K562 (cell line): Measurements from ENCODE around the gene RUNX1. TPM values are rescaled to one million over a fixed set of nuclear protein-coding genes. Genes with fewer than 3 reads are reported as not detected.

Source experiments
- ARNT ChIP-seq, 2 experiments: fragments of 450-650 bp; IDR thresholded peaks; 2 replicates each; pipeline ENCODE4 v1.6.1; 2016; ENCODE audit warnings: mild to moderate bottlenecking in 1 of 2
- FIP1L1 ChIP-seq: fragments of 200-400 bp; formaldehyde crosslinking; IDR thresholded peaks from 2 replicates; pipeline ENCODE4 v1.6.1; 2018; ENCODE audit warnings: mild to moderate bottlenecking, low read depth, low read length; ENCODE audit not compliant: poor library complexity, severe bottlenecking
- HMG20B ChIP-seq: fragments of 250-450 bp; sonication (Bioruptor Pico); IDR thresholded peaks from 2 replicates; pipeline ENCODE4 v1.5.0; 2021; ENCODE audit warnings: mild to moderate bottlenecking
- HMGN3 ChIP-seq: IDR thresholded peaks from 2 replicates; pipeline ENCODE4 v1.6.1; 2011; ENCODE audit warnings: borderline replicate concordance, low read depth, mild to moderate bottlenecking, mixed read lengths, low read length; ENCODE audit not compliant: insufficient read length; ENCODE audit errors: extremely low read depth
- MAFF ChIP-seq: IDR thresholded peaks from 2 replicates; pipeline ENCODE4 v1.6.1; 2012; ENCODE audit warnings: low read length, improper control_type of control experiment
- PHF21A ChIP-seq: fragments of 450-650 bp; IDR thresholded peaks from 2 replicates; pipeline ENCODE4 v1.6.1; 2017; ENCODE audit warnings: low read depth, borderline replicate concordance
- RFX5 ChIP-seq: IDR thresholded peaks from 2 replicates; pipeline ENCODE4 v1.6.1; 2011; ENCODE audit warnings: low read depth, mild to moderate bottlenecking, improper control_type of control experiment, low read length
- TRIM28 ChIP-seq: fragments of 450-650 bp; IDR thresholded peaks from 2 replicates; pipeline ENCODE4 v1.6.1; 2017
- ZNF24 ChIP-seq: fragments of 450-650 bp; IDR thresholded peaks from 2 replicates; pipeline ENCODE4 v1.6.1; 2016
- polyA plus RNA-seq, 8 experiments: library from polyadenylated mRNA; depleted of rRNA in 4 of 8; stranded (reverse) in 5 of 8; unstranded in 3 of 8; fragments of >200 nt; fragmentation: Nextera tagmentation in 2 of 8; fragmentation: Illumina TruSeq in 1 of 8; extraction: Ambion mirVana in 2 of 8; extraction: Trizol in 1 of 8; gene quantifications; 2 replicates each; pipeline versions ENCODE4 v1.2.1 to v1.2.3, GENCODE V29; 2011 to 2014; ENCODE audit warnings: inconsistent platforms in 1 of 8, missing spikeins in 1 of 8
- total RNA-seq, 7 experiments: library from RNA; depleted of rRNA in 6 of 7; stranded (reverse); fragments of >200 nt in 6 of 7; fragmentation: Illumina TruSeq in 2 of 7; extraction: Trizol in 2 of 7; gene quantifications; 2 replicates each; pipeline versions ENCODE4 v1.2.1 to v1.2.3, GENCODE V29; 2011 to 2021; ENCODE audit warnings: low replicate concordance in 1 of 7
- TF ChIP-seq, protein P1 (sequence below): fragments of 150-350 bp; IDR thresholded peaks from 2 replicates; pipeline ENCODE4 v1.6.1; 2014; ENCODE audit warnings: low read depth, mild to moderate bottlenecking, low read length, borderline replicate concordance
- TF ChIP-seq, protein P2 (sequence below): IDR thresholded peaks from 2 replicates; pipeline ENCODE4 v1.6.1; 2011; ENCODE audit not compliant: insufficient read length; ENCODE audit errors: extremely low read depth
- TF ChIP-seq, protein P3 (sequence below): fragments of 250-450 bp; sonication (Bioruptor Pico); IDR thresholded peaks from 2 replicates; pipeline ENCODE4 v1.4.0; 2020; ENCODE audit warnings: borderline replicate concordance
- TF ChIP-seq, protein P4 (sequence below): fragments of 450-650 bp; IDR thresholded peaks from 2 replicates; pipeline ENCODE4 v1.6.1; 2017; ENCODE audit warnings: antibody characterized with exemption
- TF ChIP-seq, protein P5 (sequence below), 2 experiments: fragments of 450-650 bp; IDR thresholded peaks; 2 replicates each; pipeline ENCODE4 v1.6.1; 2018; ENCODE audit warnings: mild to moderate bottlenecking in 2 of 2, low read depth in 1 of 2; ENCODE audit not compliant: partially characterized antibody in 2 of 2

RUNX1 gene
- total and polyA plus RNA-seq, 9 of the 15 experiments (the other 6 are each of a cell fraction or from before 2014, with no cell fraction given) = 2.2 to 68.6 (median 17.8) TPM

DNA sequence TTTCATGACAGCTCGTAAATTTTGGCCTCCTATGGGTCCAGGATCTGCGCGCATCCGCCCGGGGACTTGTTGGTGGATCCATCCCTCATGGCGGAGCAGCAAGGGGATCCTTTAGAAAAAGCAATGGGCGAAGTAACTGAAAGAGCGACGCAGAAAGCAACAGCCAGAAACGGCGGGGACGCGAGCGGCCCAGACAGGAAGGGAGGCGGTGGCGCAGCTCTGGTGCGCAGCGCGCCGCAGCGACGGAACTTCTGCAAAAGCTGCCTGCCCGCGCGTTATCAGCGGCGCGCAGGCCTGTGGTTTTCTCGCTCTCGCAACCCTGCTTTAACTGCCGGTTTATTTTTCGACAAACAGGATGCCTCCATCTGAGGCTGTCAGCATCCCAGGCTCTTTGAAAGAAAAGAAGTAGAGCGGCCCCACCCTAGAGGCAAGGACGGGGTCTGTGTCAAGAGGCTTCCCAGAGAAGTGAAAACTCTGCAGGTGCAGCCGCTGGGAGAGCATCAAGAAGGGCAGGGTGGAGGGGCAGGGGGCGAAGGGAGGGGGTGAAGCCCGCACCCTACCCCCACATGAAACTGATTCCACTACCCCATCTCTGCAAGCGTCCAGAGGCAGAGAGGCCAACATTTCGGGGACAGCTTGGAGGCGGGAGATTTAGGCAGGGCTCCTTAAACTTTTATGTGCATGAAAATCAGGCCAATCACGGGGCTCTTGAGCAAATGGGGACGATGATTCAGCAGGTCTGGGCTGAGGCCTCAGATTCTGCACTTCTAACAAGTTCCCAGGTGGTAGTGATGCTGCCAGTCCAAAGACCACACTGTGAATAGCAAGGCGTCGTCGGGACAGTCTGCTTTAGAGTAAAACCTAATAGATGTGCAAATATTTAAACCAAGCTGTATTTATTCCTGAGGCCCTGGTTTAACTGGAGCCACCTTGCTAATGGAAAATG, 22.2 kb downstream of the RUNX1 start (continued):
- TF ChIP-seq, protein P1, sequence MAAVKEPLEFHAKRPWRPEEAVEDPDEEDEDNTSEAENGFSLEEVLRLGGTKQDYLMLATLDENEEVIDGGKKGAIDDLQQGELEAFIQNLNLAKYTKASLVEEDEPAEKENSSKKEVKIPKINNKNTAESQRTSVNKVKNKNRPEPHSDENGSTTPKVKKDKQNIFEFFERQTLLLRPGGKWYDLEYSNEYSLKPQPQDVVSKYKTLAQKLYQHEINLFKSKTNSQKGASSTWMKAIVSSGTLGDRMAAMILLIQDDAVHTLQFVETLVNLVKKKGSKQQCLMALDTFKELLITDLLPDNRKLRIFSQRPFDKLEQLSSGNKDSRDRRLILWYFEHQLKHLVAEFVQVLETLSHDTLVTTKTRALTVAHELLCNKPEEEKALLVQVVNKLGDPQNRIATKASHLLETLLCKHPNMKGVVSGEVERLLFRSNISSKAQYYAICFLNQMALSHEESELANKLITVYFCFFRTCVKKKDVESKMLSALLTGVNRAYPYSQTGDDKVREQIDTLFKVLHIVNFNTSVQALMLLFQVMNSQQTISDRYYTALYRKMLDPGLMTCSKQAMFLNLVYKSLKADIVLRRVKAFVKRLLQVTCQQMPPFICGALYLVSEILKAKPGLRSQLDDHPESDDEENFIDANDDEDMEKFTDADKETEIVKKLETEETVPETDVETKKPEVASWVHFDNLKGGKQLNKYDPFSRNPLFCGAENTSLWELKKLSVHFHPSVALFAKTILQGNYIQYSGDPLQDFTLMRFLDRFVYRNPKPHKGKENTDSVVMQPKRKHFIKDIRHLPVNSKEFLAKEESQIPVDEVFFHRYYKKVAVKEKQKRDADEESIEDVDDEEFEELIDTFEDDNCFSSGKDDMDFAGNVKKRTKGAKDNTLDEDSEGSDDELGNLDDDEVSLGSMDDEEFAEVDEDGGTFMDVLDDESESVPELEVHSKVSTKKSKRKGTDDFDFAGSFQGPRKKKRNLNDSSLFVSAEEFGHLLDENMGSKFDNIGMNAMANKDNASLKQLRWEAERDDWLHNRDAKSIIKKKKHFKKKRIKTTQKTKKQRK = no peak
- TF ChIP-seq TRIM28 = no peak; the same call in none of the 2 replicates
- no peak for TF ChIP-seq ARNT (IDR thresholded peaks at IDR 0.05)
- peak; percentile 84; the same call in 1 of the 2 replicates for TF ChIP-seq MAFF
- TF ChIP-seq ZNF24 = peak; percentile 79; the same call in 1 of the 2 replicates
- TF ChIP-seq, protein P2, sequence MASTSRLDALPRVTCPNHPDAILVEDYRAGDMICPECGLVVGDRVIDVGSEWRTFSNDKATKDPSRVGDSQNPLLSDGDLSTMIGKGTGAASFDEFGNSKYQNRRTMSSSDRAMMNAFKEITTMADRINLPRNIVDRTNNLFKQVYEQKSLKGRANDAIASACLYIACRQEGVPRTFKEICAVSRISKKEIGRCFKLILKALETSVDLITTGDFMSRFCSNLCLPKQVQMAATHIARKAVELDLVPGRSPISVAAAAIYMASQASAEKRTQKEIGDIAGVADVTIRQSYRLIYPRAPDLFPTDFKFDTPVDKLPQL = no peak
- TF ChIP-seq, protein P3, sequence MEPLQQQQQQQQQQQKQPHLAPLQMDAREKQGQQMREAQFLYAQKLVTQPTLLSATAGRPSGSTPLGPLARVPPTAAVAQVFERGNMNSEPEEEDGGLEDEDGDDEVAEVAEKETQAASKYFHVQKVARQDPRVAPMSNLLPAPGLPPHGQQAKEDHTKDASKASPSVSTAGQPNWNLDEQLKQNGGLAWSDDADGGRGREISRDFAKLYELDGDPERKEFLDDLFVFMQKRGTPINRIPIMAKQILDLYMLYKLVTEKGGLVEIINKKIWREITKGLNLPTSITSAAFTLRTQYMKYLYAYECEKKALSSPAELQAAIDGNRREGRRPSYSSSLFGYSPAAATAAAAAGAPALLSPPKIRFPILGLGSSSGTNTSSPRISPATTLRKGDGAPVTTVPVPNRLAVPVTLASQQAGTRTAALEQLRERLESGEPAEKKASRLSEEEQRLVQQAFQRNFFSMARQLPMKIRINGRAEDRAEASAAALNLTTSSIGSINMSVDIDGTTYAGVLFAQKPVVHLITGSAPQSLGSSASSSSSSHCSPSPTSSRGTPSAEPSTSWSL = no peak
- no peak for TF ChIP-seq HMG20B (CRISPR knock-in tag)
- no peak for TF ChIP-seq RFX5
- TF ChIP-seq, protein P4, sequence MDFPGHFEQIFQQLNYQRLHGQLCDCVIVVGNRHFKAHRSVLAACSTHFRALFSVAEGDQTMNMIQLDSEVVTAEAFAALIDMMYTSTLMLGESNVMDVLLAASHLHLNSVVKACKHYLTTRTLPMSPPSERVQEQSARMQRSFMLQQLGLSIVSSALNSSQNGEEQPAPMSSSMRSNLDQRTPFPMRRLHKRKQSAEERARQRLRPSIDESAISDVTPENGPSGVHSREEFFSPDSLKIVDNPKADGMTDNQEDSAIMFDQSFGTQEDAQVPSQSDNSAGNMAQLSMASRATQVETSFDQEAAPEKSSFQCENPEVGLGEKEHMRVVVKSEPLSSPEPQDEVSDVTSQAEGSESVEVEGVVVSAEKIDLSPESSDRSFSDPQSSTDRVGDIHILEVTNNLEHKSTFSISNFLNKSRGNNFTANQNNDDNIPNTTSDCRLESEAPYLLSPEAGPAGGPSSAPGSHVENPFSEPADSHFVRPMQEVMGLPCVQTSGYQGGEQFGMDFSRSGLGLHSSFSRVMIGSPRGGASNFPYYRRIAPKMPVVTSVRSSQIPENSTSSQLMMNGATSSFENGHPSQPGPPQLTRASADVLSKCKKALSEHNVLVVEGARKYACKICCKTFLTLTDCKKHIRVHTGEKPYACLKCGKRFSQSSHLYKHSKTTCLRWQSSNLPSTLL = no peak
- TF ChIP-seq, protein P5, sequence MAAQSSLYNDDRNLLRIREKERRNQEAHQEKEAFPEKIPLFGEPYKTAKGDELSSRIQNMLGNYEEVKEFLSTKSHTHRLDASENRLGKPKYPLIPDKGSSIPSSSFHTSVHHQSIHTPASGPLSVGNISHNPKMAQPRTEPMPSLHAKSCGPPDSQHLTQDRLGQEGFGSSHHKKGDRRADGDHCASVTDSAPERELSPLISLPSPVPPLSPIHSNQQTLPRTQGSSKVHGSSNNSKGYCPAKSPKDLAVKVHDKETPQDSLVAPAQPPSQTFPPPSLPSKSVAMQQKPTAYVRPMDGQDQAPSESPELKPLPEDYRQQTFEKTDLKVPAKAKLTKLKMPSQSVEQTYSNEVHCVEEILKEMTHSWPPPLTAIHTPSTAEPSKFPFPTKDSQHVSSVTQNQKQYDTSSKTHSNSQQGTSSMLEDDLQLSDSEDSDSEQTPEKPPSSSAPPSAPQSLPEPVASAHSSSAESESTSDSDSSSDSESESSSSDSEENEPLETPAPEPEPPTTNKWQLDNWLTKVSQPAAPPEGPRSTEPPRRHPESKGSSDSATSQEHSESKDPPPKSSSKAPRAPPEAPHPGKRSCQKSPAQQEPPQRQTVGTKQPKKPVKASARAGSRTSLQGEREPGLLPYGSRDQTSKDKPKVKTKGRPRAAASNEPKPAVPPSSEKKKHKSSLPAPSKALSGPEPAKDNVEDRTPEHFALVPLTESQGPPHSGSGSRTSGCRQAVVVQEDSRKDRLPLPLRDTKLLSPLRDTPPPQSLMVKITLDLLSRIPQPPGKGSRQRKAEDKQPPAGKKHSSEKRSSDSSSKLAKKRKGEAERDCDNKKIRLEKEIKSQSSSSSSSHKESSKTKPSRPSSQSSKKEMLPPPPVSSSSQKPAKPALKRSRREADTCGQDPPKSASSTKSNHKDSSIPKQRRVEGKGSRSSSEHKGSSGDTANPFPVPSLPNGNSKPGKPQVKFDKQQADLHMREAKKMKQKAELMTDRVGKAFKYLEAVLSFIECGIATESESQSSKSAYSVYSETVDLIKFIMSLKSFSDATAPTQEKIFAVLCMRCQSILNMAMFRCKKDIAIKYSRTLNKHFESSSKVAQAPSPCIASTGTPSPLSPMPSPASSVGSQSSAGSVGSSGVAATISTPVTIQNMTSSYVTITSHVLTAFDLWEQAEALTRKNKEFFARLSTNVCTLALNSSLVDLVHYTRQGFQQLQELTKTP (IDR thresholded peaks at IDR 0.05; ENCODE audit: low read depth in 1 of 2, partially characterized antibody in 2 of 2) = peak in 1 of 2 experiments; percentile 66
- TF ChIP-seq FIP1L1 = peak; percentile 79
- peak; percentile 78 for TF ChIP-seq PHF21A
- peak; percentile 100 for TF ChIP-seq HMGN3
